Suprapubic skin (tissue), 4 donors: ENCODE data around the gene ARID4B. TPM values are rescaled to one million over a fixed set of nuclear protein-coding genes. Genes with fewer than 3 reads are reported as not detected.

ENCODE experiments used
- DNase-seq, 2 donors: peaks; one replicate each; pipeline ENCODE4 v3.0.0-alpha.2; 2019; ENCODE audit warnings: low spot score in 2 of 2
- H3K27ac ChIP-seq: fragments of 200-600 bp; sonication (generic); one replicate; pipeline ENCODE4 v1.5.1; 2019
- H3K27me3 ChIP-seq: fragments of 200-600 bp; sonication (generic); one replicate; pipeline ENCODE4 v1.5.1; 2019
- H3K36me3 ChIP-seq: fragments of 200-600 bp; sonication (generic); one replicate; pipeline ENCODE4 v1.5.1; 2019
- H3K4me1 ChIP-seq: fragments of 200-600 bp; sonication (generic); one replicate; pipeline ENCODE4 v1.5.1; 2019
- H3K4me3 ChIP-seq: fragments of 200-600 bp; sonication (generic); one replicate; pipeline ENCODE4 v1.5.1; 2019; ENCODE audit warnings: mild to moderate bottlenecking
- H3K9me3 ChIP-seq: fragments of 200-600 bp; sonication (generic); one replicate; pipeline ENCODE4 v1.5.1; 2019
- EP300 ChIP-seq: sonication (generic); formaldehyde crosslinking; IDR thresholded peaks from one replicate; pipeline ENCODE4 v1.6.1; 2017; ENCODE audit warnings: antibody characterized with exemption
- POLR2A ChIP-seq, 2 donors: fragments of 450-650 bp; IDR thresholded peaks; one replicate each; pipeline ENCODE4 v1.6.1; 2017; ENCODE audit warnings: antibody characterized with exemption in 2 of 2, mild to moderate bottlenecking in 2 of 2, moderate library complexity in 2 of 2
- POLR2AphosphoS5 ChIP-seq, 3 donors: sonication (generic); formaldehyde crosslinking; IDR thresholded peaks; one replicate each; pipeline ENCODE4 v1.6.1; 2017; ENCODE audit warnings: antibody characterized with exemption in 3 of 3
- WGBS: methylation state at CpG from one replicate; pipeline ENCODE4 v1.1.5; 2018; 5-methylcytosine and 5-hydroxymethylcytosine counted together
- total RNA-seq, 4 donors: library from RNA; depleted of rRNA; stranded (reverse); fragments of >200 nt; gene quantifications; one replicate each; pipeline ENCODE4 v1.1.0, GENCODE V29; 2016
- TF ChIP-seq, protein P1 (sequence below), 2 donors: fragments of 200-600 bp in 1 of 2; fragments of 450-650 bp in 1 of 2; sonication (generic) in 1 of 2; IDR thresholded peaks; one replicate each; pipeline ENCODE4 v1.5.1; 2016 to 2019; ENCODE audit warnings: antibody characterized with exemption in 2 of 2, mild to moderate bottlenecking in 1 of 2, moderate library complexity in 1 of 2

Gene ARID4B
- total RNA-seq, 4 donors from 2014 or later: 21.4 to 62.7 (median 31.8) TPM

DNA sequence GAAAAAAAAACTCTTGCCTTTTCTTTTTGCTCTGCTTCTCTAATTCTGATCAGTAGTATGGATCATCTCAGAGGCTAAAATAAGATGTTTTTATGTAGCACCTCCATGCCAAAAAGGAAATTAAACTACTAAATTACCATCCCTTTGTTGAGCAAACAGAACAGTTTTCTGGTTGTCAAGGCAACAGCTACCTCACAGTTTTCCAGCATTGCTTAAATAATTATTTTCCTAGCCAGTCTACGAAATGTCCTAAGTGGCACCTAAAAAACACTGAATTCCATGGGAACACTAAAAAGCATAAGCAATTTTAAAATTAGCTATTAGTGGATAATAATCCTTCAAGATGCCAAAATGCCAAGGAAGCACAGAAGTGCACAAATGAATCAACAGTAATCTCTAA, 61.7 kb downstream of the ARID4B start:
- Histone ChIP-seq H3K27ac (no peak overlapping the region), H3K36me3 (no peaks in the 10 kb centered on the region), H3K4me1 (peaks cover 23% of the 10 kb centered on the region), H3K4me3 (no peak overlapping the region), H3K27me3 (no peaks in the 10 kb centered on the region), H3K9me3 (no peaks in the 10 kb centered on the region)
- no peak for DNase-seq
- TF ChIP-seq POLR2AphosphoS5 (IDR thresholded peaks at IDR 0.05) (no peak), EP300 (no peak), POLR2A (IDR thresholded peaks at IDR 0.05) (no peak)
- TF ChIP-seq, protein P1, sequence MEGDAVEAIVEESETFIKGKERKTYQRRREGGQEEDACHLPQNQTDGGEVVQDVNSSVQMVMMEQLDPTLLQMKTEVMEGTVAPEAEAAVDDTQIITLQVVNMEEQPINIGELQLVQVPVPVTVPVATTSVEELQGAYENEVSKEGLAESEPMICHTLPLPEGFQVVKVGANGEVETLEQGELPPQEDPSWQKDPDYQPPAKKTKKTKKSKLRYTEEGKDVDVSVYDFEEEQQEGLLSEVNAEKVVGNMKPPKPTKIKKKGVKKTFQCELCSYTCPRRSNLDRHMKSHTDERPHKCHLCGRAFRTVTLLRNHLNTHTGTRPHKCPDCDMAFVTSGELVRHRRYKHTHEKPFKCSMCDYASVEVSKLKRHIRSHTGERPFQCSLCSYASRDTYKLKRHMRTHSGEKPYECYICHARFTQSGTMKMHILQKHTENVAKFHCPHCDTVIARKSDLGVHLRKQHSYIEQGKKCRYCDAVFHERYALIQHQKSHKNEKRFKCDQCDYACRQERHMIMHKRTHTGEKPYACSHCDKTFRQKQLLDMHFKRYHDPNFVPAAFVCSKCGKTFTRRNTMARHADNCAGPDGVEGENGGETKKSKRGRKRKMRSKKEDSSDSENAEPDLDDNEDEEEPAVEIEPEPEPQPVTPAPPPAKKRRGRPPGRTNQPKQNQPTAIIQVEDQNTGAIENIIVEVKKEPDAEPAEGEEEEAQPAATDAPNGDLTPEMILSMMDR (IDR thresholded peaks at IDR 0.05): no peak
- 29% methylated on average over 1 of the region's 1 CpG for WGBS

DNA sequence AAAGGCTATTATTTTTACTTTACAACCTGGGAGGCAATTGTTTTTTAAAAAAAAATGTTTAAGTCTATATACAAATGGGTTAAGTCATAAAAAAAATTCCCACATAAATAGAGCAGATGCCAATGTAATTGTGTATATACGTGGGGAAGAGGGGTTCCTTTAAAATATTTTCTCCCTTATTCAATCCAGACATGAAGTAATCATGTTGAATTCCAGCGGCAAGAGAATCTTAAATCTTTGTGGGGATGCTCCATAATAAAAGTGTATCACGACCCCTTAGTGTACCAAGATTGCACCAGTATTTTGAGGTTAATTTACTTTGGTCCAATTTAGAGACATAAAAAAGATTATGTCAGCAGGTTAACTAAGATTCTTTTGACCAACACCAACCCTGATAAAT, 62.1 kb downstream of the ARID4B start:
- Histone ChIP-seq H3K27ac (no peak overlapping the region), H3K4me3 (no peak overlapping the region), H3K9me3 (no peaks in the 10 kb centered on the region), H3K4me1 (peaks cover 19% of the 10 kb centered on the region), H3K36me3 (no peaks in the 10 kb centered on the region), H3K27me3 (no peaks in the 10 kb centered on the region)
- 50% methylated on average over 3 of the region's 3 CpGs for WGBS
- DNase-seq: no peak
- TF ChIP-seq POLR2AphosphoS5 (IDR thresholded peaks at IDR 0.05) (no peak), EP300 (no peak), POLR2A (IDR thresholded peaks at IDR 0.05) (no peak)

DNA sequence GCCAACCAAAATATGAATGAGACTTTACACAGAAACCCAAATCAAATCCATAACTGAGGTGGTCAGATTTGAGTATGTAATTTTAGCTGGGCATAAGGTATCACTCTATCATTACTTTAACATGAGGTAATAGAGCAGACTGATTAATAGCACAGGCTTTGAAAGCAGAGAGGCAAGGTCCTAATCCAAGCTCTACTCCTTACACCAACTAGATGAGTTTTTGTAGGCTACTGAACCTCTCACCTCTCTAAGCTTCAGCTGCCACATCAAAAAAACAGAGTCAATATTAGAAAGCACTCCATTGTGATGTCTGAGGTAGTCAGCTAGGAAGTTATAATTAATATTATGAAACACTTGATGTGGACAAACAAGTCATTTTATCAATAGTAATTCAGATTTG, 63.7 kb downstream of the ARID4B start:
- no peak for DNase-seq
- no peaks in the 10 kb centered on the region for H3K27me3 ChIP-seq
- no peaks in the 10 kb centered on the region for H3K9me3 ChIP-seq
- no peaks in the 10 kb centered on the region for H3K36me3 ChIP-seq
- H3K4me3 ChIP-seq: no peak overlapping the region
- no peak overlapping the region for H3K27ac ChIP-seq
- TF ChIP-seq POLR2A (IDR thresholded peaks at IDR 0.05) (no peak), POLR2AphosphoS5 (IDR thresholded peaks at IDR 0.05) (no peak), EP300 (no peak)
- TF ChIP-seq, protein P1 (IDR thresholded peaks at IDR 0.05): no peak
- peaks cover 16% of the 10 kb centered on the region for H3K4me1 ChIP-seq

GRCh38 chr1:235262539-235262938, 65.4 kb downstream of the ARID4B start:
- Histone ChIP-seq H3K9me3 (no peaks in the 10 kb centered on the region), H3K27me3 (no peaks in the 10 kb centered on the region), H3K4me1 (peaks cover 16% of the 10 kb centered on the region), H3K27ac (no peak overlapping the region), H3K36me3 (peaks cover 3% of the 10 kb centered on the region), H3K4me3 (no peak overlapping the region)
- WGBS: 91% methylated on average over 3 of the region's 3 CpGs
- TF ChIP-seq, protein P1 (IDR thresholded peaks at IDR 0.05): no peak
- no peak for TF ChIP-seq EP300
- TF ChIP-seq POLR2A (IDR thresholded peaks at IDR 0.05): no peak
- TF ChIP-seq POLR2AphosphoS5 (IDR thresholded peaks at IDR 0.05): no peak
- DNase-seq: no peak

- no peaks in the 10 kb centered on the region for H3K27me3 ChIP-seq
- TF ChIP-seq, protein P1 (IDR thresholded peaks at IDR 0.05): no peak
- no peak for TF ChIP-seq EP300
- TF ChIP-seq POLR2AphosphoS5 (IDR thresholded peaks at IDR 0.05): no peak
- TF ChIP-seq POLR2A (IDR thresholded peaks at IDR 0.05): no peak
- H3K4me1 ChIP-seq: peaks cover 12% of the 10 kb centered on the region
- H3K36me3 ChIP-seq: peaks cover 3% of the 10 kb centered on the region
- no peak for DNase-seq
- no peak overlapping the region for H3K27ac ChIP-seq
- H3K4me3 ChIP-seq: no peak overlapping the region
- 93% methylated on average over 4 of the region's 4 CpGs for WGBS
- H3K9me3 ChIP-seq: no peaks in the 10 kb centered on the region
Observed at GRCh38 chr1:235261243-235261642, 66.7 kb downstream of the ARID4B start.
